HTERT RPE-1 (cell line): Measurements from ENCODE around the gene HLCS.
"Not testable (repeated sequence)": the region's sequence is repeated elsewhere in the genome, so short reads cannot be mapped to it uniquely, and the experiment has no call there.

Source experiments
- in situ Hi-C: fragments of 300-500 bp; cut with MboI; formaldehyde crosslinking; loops from 4 replicates; pipeline ENCODE4 v1.14.3; 2020; ENCODE audit warnings: low sequenced_read_pairs

The HLCS gene

GRCh38 chr21:36959020-36959835 is 7.2 kb downstream of the HLCS start:
- in situ Hi-C loops: no loop called here

- in situ Hi-C loops: no loop called here
These were observed 10.7 kb downstream of the HLCS start for GRCh38 chr21:36955783-36956182.

- in situ Hi-C loops: not testable (repeated sequence)
These were observed 14.1 kb downstream of the HLCS start for GRCh38 chr21:36952331-36952730.

GRCh38 chr21:36949171-36950141 is 17.0 kb downstream of the HLCS start:
- in situ Hi-C loops: no loop called here

- in situ Hi-C loops: no loop called here
These were observed 17.8 kb downstream of the HLCS start for GRCh38 chr21:36948686-36949085.

GRCh38 chr21:36946949-36947356 is 19.5 kb downstream of the HLCS start:
- in situ Hi-C loops: no loop called here

GRCh38 chr21:36945496-36946138 is 20.9 kb downstream of the HLCS start:
- in situ Hi-C loops: no loop called here

- in situ Hi-C loops: no loop called here
These were observed 29.9 kb downstream of the HLCS start for GRCh38 chr21:36936361-36937135.

- in situ Hi-C loops: no loop called here
These were observed 31.5 kb downstream of the HLCS start for GRCh38 chr21:36934864-36935420.

GRCh38 chr21:36932161-36932816 is 34.2 kb downstream of the HLCS start:
- in situ Hi-C loops: no loop called here

- in situ Hi-C loops: no loop called here
These were observed 36.8 kb downstream of the HLCS start for GRCh38 chr21:36929622-36930021.

- in situ Hi-C loops: no loop called here
These were observed 37.5 kb downstream of the HLCS start for GRCh38 chr21:36928960-36929359.

GRCh38 chr21:36927719-36928117 is 38.8 kb downstream of the HLCS start:
- in situ Hi-C loops: no loop called here

- in situ Hi-C loops: no loop called here
These were observed 39.3 kb downstream of the HLCS start for GRCh38 chr21:36926989-36927718.

GRCh38 chr21:36923270-36923669 is 43.2 kb downstream of the HLCS start:
- in situ Hi-C loops: no loop called here

- in situ Hi-C loops: no loop called here
These were observed 43.6 kb downstream of the HLCS start for GRCh38 chr21:36922861-36923260.

- in situ Hi-C loops: no loop called here
These were observed 48.2 kb downstream of the HLCS start for GRCh38 chr21:36918291-36918690.

GRCh38 chr21:36917471-36918158 is 48.9 kb downstream of the HLCS start:
- in situ Hi-C loops: no loop called here
